ENCODE data around the gene PLAAT2. TPM values are rescaled to one million over a fixed set of nuclear protein-coding genes. Genes with fewer than 3 reads are reported as not detected.
A peak's percentile ranks its signal among the peaks of the same experiment; 100 is the strongest.

The PLAAT2 gene
- total RNA-seq, 4 donors from 2014 or later, result not detected

DNA sequence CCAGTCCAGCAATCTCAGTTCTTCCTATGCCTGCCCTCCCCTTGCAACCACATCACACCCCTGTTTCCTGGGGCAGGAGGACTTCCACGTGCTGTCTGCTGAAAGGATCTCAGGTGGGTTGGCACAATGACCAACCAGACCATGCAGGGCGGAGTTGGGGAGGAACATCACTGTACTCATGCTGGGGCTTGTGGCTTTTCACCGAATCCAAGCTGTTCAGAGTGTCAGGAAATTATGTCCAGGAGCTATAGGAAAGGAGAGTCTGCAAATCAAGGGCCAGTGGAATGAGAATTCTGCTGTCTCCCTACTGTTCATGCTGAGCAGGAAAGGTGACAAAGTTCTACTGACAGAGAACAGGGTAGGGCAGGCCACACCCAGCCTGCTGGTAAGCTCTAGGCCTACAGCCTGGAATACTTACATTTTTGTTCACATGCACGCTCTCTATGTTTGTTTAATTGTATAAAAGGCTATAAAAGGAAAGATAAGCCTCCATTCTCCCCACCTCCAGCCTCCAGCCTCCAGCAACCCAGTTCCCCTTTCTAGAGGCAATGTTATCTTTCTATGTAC lies 1.7 kb upstream of the PLAAT2 start:
- Histone ChIP-seq H3K36me3 (no peaks in the 10 kb centered on the region), H3K9me3 (no peaks in the 10 kb centered on the region), H3K4me3 (no peak overlapping the region), H3K27ac (replicated peaks in 1 of 4) (no peak overlapping the region), H3K4me1 (peaks cover 11 to 15% (median 13%) of the 10 kb centered on the region in 4 donors), H3K27me3 (no peaks in the 10 kb centered on the region)
- TF ChIP-seq, protein P1, sequence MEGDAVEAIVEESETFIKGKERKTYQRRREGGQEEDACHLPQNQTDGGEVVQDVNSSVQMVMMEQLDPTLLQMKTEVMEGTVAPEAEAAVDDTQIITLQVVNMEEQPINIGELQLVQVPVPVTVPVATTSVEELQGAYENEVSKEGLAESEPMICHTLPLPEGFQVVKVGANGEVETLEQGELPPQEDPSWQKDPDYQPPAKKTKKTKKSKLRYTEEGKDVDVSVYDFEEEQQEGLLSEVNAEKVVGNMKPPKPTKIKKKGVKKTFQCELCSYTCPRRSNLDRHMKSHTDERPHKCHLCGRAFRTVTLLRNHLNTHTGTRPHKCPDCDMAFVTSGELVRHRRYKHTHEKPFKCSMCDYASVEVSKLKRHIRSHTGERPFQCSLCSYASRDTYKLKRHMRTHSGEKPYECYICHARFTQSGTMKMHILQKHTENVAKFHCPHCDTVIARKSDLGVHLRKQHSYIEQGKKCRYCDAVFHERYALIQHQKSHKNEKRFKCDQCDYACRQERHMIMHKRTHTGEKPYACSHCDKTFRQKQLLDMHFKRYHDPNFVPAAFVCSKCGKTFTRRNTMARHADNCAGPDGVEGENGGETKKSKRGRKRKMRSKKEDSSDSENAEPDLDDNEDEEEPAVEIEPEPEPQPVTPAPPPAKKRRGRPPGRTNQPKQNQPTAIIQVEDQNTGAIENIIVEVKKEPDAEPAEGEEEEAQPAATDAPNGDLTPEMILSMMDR (IDR thresholded peaks at IDR 0.05), result no peak
- no peak for TF ChIP-seq EP300 (IDR thresholded peaks at IDR 0.05)
- no peak for TF ChIP-seq POLR2AphosphoS5 (IDR thresholded peaks at IDR 0.05)
- no peak for TF ChIP-seq POLR2A (IDR thresholded peaks at IDR 0.05; ENCODE audit: low read depth)
- 84% methylated on average over 3 of the region's 4 CpGs for WGBS
- no peak for DNase-seq (ENCODE audit: extremely low spot score)
- intact Hi-C loops (cut with DNase I), result no loop called here

DNA sequence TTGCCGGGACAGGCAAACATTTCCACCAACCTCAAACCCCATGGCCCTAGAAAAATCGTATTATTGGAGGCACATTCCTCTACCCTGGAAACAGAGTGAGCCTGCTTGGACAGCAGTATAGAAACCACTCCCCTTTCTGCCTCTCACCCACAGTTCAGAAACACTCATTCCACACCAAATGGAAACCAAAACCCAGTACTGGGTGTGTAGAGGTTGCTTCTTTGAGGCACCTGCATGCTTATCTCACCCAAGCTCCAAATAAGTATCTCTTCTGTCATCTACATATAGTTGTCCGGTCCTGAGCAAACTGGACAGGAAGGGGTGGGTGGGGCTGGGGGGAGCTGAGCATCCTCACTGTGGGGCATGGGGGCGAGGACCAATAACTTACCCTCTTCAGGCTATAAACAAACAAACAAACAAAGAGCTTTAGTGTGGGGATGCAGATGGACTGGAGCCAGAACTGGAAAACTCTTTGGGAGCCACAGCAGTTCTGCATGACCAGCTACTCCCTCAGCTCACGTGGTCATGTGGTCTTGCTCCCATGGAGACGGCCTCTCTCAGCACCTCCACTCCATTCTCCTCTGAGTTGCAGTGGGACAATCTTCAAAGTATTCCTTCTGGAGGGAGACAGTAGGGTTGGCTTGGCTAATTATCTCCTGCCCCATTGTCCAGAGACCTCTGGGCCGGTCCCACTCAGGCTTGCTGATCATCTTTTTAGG lies 1.0 kb upstream of the PLAAT2 start:
- intact Hi-C loops (cut with DNase I), result no loop called here
- 86% methylated on average over 7 of the region's 7 CpGs for WGBS
- H3K4me1 ChIP-seq, result peaks cover 11 to 15% (median 13%) of the 10 kb centered on the region in 4 donors
- no peak overlapping the region for H3K4me3 ChIP-seq
- no peaks in the 10 kb centered on the region for H3K36me3 ChIP-seq
- H3K27me3 ChIP-seq, result no peaks in the 10 kb centered on the region
- H3K27ac ChIP-seq (replicated peaks in 1 of 4), result no peak overlapping the region
- TF ChIP-seq, protein P1 (IDR thresholded peaks at IDR 0.05), result no peak
- TF ChIP-seq POLR2A (IDR thresholded peaks at IDR 0.05; ENCODE audit: low read depth) (no peak), EP300 (IDR thresholded peaks at IDR 0.05) (no peak), POLR2AphosphoS5 (IDR thresholded peaks at IDR 0.05) (no peak)
- no peak for DNase-seq (ENCODE audit: extremely low spot score)
- no peaks in the 10 kb centered on the region for H3K9me3 ChIP-seq

DNA sequence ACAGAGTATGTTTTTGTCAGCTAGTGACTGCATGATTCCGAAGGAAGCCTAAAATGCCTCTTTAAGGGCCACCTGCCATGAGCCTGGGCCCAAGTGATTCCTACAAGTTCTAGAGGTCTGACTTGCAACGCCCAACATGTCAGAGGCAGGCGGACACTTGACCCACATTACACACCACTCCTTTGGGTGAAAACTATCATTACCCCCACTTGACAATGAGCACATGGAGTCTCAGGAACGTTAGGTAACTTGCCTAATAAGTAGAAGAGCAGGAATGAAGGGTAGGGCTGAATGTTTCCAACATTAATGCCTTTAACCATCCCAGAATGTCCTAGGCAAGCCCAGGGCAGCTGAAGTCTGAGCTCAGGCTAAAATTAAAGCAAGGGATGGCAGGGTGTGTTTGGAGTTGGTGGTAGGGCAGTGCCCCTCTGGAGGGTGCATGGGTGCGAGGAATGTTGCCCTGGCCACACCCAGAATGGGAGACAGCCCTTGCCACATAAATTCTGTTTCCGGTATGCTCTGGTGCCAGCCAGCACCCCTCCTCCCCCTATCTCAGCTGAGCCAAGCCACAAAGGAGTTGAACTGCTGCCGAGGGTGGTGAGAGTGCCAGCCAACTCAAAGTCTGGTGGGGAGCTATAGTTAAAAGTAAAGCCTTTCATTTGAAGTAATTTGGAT lies 2.5 kb downstream of the PLAAT2 start:
- H3K27ac ChIP-seq (replicated peaks in 1 of 4), result no peak overlapping the region
- WGBS, result 80% methylated on average over 7 of the region's 7 CpGs
- TF ChIP-seq POLR2A (IDR thresholded peaks at IDR 0.05; ENCODE audit: low read depth), result no peak
- TF ChIP-seq EP300 (IDR thresholded peaks at IDR 0.05), result no peak
- TF ChIP-seq, protein P1 (IDR thresholded peaks at IDR 0.05), result no peak
- no peak for TF ChIP-seq POLR2AphosphoS5 (IDR thresholded peaks at IDR 0.05)

DNA sequence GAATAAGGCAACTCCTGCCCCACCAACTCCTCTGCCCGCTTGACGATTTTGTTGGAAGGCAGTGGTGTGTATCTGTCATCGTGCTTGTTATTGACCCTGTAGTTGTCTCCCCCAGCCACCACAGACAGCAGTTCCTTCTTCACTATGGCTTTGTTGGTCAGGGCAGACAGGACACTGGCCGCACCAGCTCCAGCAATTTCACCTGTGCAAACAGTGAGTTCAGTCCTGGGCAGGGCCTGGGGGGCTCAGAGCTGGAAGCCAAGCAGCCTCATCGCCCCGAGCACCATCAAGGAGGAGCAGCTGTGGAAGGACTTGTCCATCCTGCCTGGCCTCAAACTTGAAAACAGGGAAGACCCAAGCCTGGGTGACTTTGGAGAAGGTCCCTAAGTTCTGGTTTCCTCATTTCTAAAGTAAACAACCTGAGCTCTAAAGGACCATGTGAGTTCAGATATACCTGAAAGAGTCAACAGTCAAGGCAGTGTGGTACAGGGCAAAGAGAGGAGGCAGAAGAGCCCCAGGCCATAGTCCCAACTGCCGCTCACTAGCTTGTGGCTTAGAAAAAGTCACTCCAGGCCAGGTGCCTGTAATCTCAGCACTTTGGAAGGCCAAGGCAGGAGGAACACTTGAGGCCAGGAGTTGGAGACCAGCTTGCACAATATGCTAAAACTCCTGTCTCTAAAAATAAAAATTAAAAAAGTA lies 4.6 kb downstream of the PLAAT2 start:
- TF ChIP-seq POLR2A (IDR thresholded peaks at IDR 0.05; ENCODE audit: low read depth), result no peak
- Histone ChIP-seq H3K27me3 (no peaks in the 10 kb centered on the region), H3K4me3 (no peak overlapping the region), H3K27ac (replicated peaks in 1 of 4) (no peak overlapping the region), H3K9me3 (no peaks in the 10 kb centered on the region), H3K36me3 (no peaks in the 10 kb centered on the region), H3K4me1 (peaks cover 0 to 3% (median 0%) of the 10 kb centered on the region in 4 donors)
- intact Hi-C loops (cut with DNase I), result no loop called here
- DNase-seq (ENCODE audit: extremely low spot score), result no peak
- 100% methylated on average over 4 of the region's 7 CpGs for WGBS

More for the DNA sequence above, 2.5 kb downstream of the PLAAT2 start:
- Histone ChIP-seq H3K36me3 (no peaks in the 10 kb centered on the region), H3K9me3 (no peaks in the 10 kb centered on the region), H3K27me3 (no peaks in the 10 kb centered on the region), H3K4me1 (peaks cover 0 to 3% (median 0%) of the 10 kb centered on the region in 4 donors), H3K4me3 (no peak overlapping the region)
- intact Hi-C loops (cut with DNase I), result no loop called here
- peak; percentile 34 for DNase-seq (ENCODE audit: extremely low spot score)

DNA sequence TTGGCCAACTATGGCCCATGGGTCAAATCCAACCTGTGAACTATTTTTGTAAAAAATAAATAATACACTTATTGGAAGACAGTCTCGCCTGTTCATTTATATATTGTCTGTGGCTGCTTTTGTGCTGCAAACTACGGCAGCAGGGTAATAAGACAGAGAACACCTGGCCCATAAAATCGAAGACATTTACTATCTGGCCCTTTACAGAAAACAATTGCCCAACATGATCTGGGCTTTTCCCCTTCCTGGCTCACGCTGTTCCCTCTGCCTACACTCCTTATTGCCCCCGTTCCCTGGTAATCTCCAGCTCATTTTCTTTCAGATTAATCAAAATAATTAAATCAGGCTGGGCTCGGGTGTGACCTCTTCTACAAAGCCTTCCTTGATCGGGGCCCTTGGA lies 5.6 kb downstream of the PLAAT2 start:
- intact Hi-C loops (cut with DNase I), result no loop called here
- 72% methylated on average over 7 of the region's 7 CpGs for WGBS
- TF ChIP-seq EP300 (IDR thresholded peaks at IDR 0.05) (no peak), POLR2AphosphoS5 (IDR thresholded peaks at IDR 0.05) (no peak), POLR2A (IDR thresholded peaks at IDR 0.05; ENCODE audit: low read depth) (no peak)
- TF ChIP-seq, protein P1 (IDR thresholded peaks at IDR 0.05), result no peak

More for the DNA sequence above, 5.6 kb downstream of the PLAAT2 start:
- peaks cover 0 to 3% (median 0%) of the 10 kb centered on the region in 4 donors for H3K4me1 ChIP-seq
- no peaks in the 10 kb centered on the region for H3K9me3 ChIP-seq
- H3K27ac ChIP-seq (replicated peaks in 1 of 4), result no peak overlapping the region
- no peaks in the 10 kb centered on the region for H3K36me3 ChIP-seq
- no peak for DNase-seq (ENCODE audit: extremely low spot score)
- H3K27me3 ChIP-seq, result no peaks in the 10 kb centered on the region
- no peak overlapping the region for H3K4me3 ChIP-seq
